Caco-2 (cell line): ENCODE data around the gene DDX52. TPM values are rescaled to one million over a fixed set of nuclear protein-coding genes. Genes with fewer than 3 reads are reported as not detected.

Experiments
- BruUV-seq: library from RNA; stranded (reverse); fragments of 400-500 nt; replicated peaks from 2 replicates; lab custom pipeline; 2021; lab: Mats Ljungman, UMichigan
- CTCF ChIA-PET: fragments of 300-600 bp; sonication (Branson Sonifier 250); formaldehyde crosslinking; loops from one replicate; lab custom pipeline; 2022; ENCODE audit warnings: antibody characterized with exemption; lab: Charles Lee
- POLR2A ChIA-PET: fragments of 300-600 bp; sonication (Branson Sonifier 250); formaldehyde crosslinking; loops from one replicate; lab custom pipeline; 2022; ENCODE audit warnings: antibody characterized with exemption; lab: Charles Lee
- DNase-seq, 2 experiments: peaks; one replicate each; pipeline versions ENCODE4 v3.0.0 to v3.0.0-alpha.2; 2020 to 2022
- H3K27me3 ChIP-seq: replicated peaks from 2 replicates; pipeline ENCODE4 v1.6.0; 2011; ENCODE audit warnings: low read length; ENCODE audit not compliant: control insufficient read depth, insufficient read depth
- H3K36me3 ChIP-seq: 2 replicates; pipeline ENCODE4 v1.5.1; 2011; ENCODE audit warnings: low read length; ENCODE audit not compliant: control insufficient read depth, insufficient read depth
- H3K4me1 ChIP-seq: fragments of 250-450 bp; sonication (Bioruptor Pico); 2 replicates; pipeline ENCODE4 v1.5.1; 2020; ENCODE audit warnings: mild to moderate bottlenecking
- H3K4me3 ChIP-seq: 2 replicates; pipeline ENCODE4 v1.5.1; 2011; ENCODE audit warnings: low read depth, mild to moderate bottlenecking, control low read depth, low read length
- H3K9me3 ChIP-seq: fragments of 250-450 bp; sonication (Bioruptor Pico); 2 replicates; pipeline ENCODE4 v1.5.1; 2020; ENCODE audit warnings: mild to moderate bottlenecking, moderate library complexity
- H3K27ac Mint-ChIP-seq: one replicate; pipeline ENCODE4 v1.8.0; 2022; ENCODE audit warnings: mixed read lengths; ENCODE audit not compliant: unreplicated experiment
- H3K27me3 Mint-ChIP-seq: one replicate; pipeline ENCODE4 v1.8.0; 2022; ENCODE audit warnings: mixed read lengths; ENCODE audit not compliant: insufficient read depth, unreplicated experiment
- H3K36me3 Mint-ChIP-seq: one replicate; pipeline ENCODE4 v1.8.0; 2022; ENCODE audit warnings: mild to moderate bottlenecking, mixed read lengths; ENCODE audit not compliant: insufficient read depth, unreplicated experiment
- H3K4me1 Mint-ChIP-seq: one replicate; pipeline ENCODE4 v1.8.0; 2022; ENCODE audit warnings: low read depth, mixed read lengths; ENCODE audit not compliant: unreplicated experiment
- H3K4me3 Mint-ChIP-seq: one replicate; pipeline ENCODE4 v1.8.0; 2022; ENCODE audit warnings: mild to moderate bottlenecking, moderate library complexity, mixed read lengths; ENCODE audit not compliant: unreplicated experiment
- H3K9me3 Mint-ChIP-seq: one replicate; pipeline ENCODE4 v1.8.0; 2022; ENCODE audit warnings: mixed read lengths; ENCODE audit not compliant: unreplicated experiment
- intact Hi-C: fragments of 100-400 bp; cut with micrococcal nuclease; formaldehyde crosslinking; loops from one replicate; pipeline ENCODE4 v1.10.0; 2022; ENCODE audit not compliant: unreplicated experiment
- total RNA-seq: library from RNA; stranded (reverse); gene quantifications from 2 replicates; pipeline ENCODE4 v1.2.3, GENCODE V29; 2022
- TF ChIP-seq, protein P1 (sequence below), 2 experiments: fragments of 200-600 bp in 1 of 2; IDR thresholded peaks; 1 replicate in 1 of 2; 2 replicates in 1 of 2; pipeline versions ENCODE4 v1.5.1 to v1.8.0; 2011 to 2022; ENCODE audit warnings: antibody characterized with exemption in 1 of 2, control low read depth in 1 of 2, inconsistent platforms in 1 of 2, low read depth in 1 of 2, low read length in 1 of 2, mild to moderate bottlenecking in 1 of 2, moderate library complexity in 1 of 2; ENCODE audit not compliant: insufficient read depth in 1 of 2, severe bottlenecking in 1 of 2, unreplicated experiment in 1 of 2

Gene DDX52
- total RNA-seq, 1 experiment from 2014 or later, result 85.1 TPM

DNA sequence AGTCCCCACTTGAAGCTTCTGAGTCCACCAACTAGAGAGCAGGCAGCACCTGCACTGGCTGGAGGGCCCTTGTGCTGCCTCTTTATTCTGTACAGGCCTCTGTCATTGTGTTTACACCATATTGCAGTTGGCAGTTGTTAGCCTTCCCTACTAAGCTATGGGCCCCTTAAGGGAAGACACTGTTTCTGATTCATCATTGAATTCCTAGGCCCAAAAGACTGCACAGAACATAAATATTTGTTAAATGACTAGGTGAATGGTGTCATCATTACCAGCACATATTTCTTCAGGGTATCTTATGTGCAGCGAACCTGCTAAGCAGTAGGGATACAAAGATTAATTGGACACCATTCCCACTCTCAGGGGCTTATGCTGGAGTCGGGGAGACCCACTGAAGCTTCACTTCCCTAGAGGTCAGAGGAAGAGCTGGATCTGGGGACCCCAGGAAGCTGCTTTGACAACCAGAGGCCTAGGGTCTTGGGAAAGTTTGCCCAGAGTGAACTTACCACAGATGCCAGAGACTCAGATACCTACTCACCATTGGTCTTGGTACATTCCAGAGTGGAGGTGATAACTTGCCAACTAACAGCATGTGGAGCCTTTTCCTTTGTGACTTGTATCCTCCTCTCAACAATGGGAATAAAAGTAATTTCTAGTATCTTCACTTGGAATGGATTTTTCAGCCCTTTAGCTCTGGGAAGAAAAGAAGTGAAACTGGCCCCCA is 28.7 kb upstream of the DDX52 start:
- CTCF ChIA-PET, result interaction anchor here (0.6 to 2.1 kb wide), 6 partner anchors 10 to 74 kb away, joined by 3 to 10 read pairs (median 3); no protein-coding TSS in a partner anchor
- TSS peak; percentile 65 for BruUV-seq

DNA sequence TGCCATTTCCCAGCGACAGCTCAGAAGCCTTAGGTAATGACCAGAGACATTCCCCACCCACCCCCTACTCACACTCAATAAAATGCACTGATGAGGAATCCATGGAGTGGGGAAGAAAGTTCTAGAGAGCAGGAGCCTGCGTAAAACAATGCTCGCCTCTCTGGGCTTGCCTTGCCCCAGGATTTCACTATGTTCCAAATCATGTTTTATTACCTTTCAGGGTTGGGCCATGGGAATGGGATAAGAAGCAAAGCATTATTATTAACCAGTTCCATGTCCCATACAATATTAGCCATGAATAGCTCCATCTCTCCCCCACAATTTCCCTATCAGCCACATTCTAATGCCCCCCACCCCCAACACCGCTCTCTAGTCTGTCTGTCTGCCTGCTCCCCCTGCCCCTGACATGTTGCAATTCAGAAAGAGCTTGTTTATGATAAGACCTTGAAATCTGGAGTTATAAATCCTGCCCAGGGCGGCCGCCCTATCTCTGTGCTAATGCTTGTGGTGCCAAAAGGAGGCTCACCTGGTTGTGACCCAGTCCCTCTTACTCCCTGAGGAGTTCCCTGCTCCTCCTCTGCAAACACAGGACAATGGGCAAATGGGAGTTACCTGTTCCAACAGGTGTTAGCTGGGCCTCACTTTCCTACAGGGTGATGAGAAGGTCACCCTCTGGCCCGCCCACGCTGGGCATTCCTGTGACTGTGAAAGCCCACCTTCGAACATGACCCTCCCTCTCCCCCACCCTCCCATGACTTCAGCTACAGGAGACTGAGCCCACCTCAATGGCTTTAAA is 28.0 kb upstream of the DDX52 start:
- Mint-ChIP-seq H3K27me3 (no peaks in the 10 kb centered on the region), H3K9me3 (no peaks in the 10 kb centered on the region), H3K27ac (peak overlapping the region; percentile 96), H3K4me1 (peaks cover 38% of the 10 kb centered on the region), H3K4me3 (peak overlapping the region; percentile 19), H3K36me3 (peaks cover 15% of the 10 kb centered on the region)
- Histone ChIP-seq H3K4me3 (no peak overlapping the region), H3K4me1 (peaks cover 69% of the 10 kb centered on the region), H3K9me3 (no peaks in the 10 kb centered on the region), H3K36me3 (no peaks in the 10 kb centered on the region), H3K27me3 (no peaks in the 10 kb centered on the region)
- POLR2A ChIA-PET, result interaction anchor here (0.6 to 2.0 kb wide), 8 partner anchors 12 to 801 kb away, joined by 3 to 10 read pairs (median 5); no protein-coding TSS in a partner anchor
- peak; percentile 71 to 89 for DNase-seq
- no TSS peak for BruUV-seq
- intact Hi-C loops, result loop anchor here (1.0 to 10.0 kb wide), 3 partner anchors 18 to 64 kb away; no protein-coding TSS in a partner anchor
- TF ChIP-seq, protein P1, sequence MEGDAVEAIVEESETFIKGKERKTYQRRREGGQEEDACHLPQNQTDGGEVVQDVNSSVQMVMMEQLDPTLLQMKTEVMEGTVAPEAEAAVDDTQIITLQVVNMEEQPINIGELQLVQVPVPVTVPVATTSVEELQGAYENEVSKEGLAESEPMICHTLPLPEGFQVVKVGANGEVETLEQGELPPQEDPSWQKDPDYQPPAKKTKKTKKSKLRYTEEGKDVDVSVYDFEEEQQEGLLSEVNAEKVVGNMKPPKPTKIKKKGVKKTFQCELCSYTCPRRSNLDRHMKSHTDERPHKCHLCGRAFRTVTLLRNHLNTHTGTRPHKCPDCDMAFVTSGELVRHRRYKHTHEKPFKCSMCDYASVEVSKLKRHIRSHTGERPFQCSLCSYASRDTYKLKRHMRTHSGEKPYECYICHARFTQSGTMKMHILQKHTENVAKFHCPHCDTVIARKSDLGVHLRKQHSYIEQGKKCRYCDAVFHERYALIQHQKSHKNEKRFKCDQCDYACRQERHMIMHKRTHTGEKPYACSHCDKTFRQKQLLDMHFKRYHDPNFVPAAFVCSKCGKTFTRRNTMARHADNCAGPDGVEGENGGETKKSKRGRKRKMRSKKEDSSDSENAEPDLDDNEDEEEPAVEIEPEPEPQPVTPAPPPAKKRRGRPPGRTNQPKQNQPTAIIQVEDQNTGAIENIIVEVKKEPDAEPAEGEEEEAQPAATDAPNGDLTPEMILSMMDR (IDR thresholded peaks at IDR 0.05; ENCODE audit: insufficient read depth in 1 of 2, low read depth in 1 of 2, low read length in 1 of 2, severe bottlenecking in 1 of 2, unreplicated experiment in 1 of 2), result no peak
- CTCF ChIA-PET, result interaction anchor here (0.6 to 2.1 kb wide), 9 partner anchors 10 to 75 kb away, joined by 3 to 10 read pairs (median 3); no protein-coding TSS in a partner anchor

More for the DNA sequence above, 28.7 kb upstream of the DDX52 start:
- intact Hi-C loops, result loop anchor here (1.0 to 10.0 kb wide), 3 partner anchors 17 to 63 kb away; no protein-coding TSS in a partner anchor
- Mint-ChIP-seq H3K27ac (peak overlapping the region; percentile 96), H3K36me3 (peaks cover 16% of the 10 kb centered on the region), H3K4me1 (peaks cover 46% of the 10 kb centered on the region), H3K4me3 (no peak overlapping the region), H3K9me3 (no peaks in the 10 kb centered on the region), H3K27me3 (no peaks in the 10 kb centered on the region)
- no peak overlapping the region for H3K4me3 ChIP-seq
- no peaks in the 10 kb centered on the region for H3K36me3 ChIP-seq
- H3K4me1 ChIP-seq, result peaks cover 76% of the 10 kb centered on the region
- TF ChIP-seq, protein P1 (IDR thresholded peaks at IDR 0.05; ENCODE audit: insufficient read depth in 1 of 2, low read depth in 1 of 2, low read length in 1 of 2, severe bottlenecking in 1 of 2, unreplicated experiment in 1 of 2), result no peak
- DNase-seq, result peak in 1 of 2 experiments; percentile 67
- H3K27me3 ChIP-seq, result no peaks in the 10 kb centered on the region
- POLR2A ChIA-PET, result interaction anchor here (0.6 to 2.0 kb wide), 8 partner anchors 11 to 801 kb away, joined by 3 to 10 read pairs (median 5); no protein-coding TSS in a partner anchor
- no peaks in the 10 kb centered on the region for H3K9me3 ChIP-seq

DNA sequence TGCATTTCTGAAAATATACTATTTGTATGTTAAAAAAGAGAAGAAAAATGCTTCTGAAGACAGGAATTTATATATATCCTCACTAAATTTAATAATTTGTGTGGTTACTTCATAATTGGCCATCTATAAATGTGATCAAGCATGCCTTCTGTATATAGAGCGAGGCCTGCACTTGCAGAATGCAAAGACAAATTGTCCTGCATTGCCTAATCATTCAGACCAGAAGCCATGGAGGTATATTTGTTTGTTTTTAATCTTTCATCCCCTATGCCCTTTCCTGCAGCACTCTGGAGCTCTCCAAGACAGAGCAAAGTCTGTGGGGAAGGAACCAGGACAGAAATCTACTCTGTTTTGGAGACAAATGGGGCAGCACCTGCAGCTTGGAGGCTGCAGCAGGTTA is 23.8 kb upstream of the DDX52 start:
- Histone ChIP-seq H3K4me3 (no peak overlapping the region), H3K4me1 (peaks cover 37% of the 10 kb centered on the region), H3K9me3 (no peaks in the 10 kb centered on the region), H3K27me3 (no peaks in the 10 kb centered on the region), H3K36me3 (no peaks in the 10 kb centered on the region)
- Mint-ChIP-seq H3K27ac (no peak overlapping the region), H3K4me3 (no peak overlapping the region), H3K36me3 (peaks cover 4% of the 10 kb centered on the region), H3K9me3 (no peaks in the 10 kb centered on the region), H3K27me3 (no peaks in the 10 kb centered on the region), H3K4me1 (peaks cover 32% of the 10 kb centered on the region)
- no TSS peak for BruUV-seq
- ChIA-PET CTCF (interaction anchor here (0.6 kb wide), 1 partner anchor 8 kb away, joined by 3 read pairs; no protein-coding TSS in a partner anchor), POLR2A (no interaction called here)
- DNase-seq, result no peak
- TF ChIP-seq, protein P1 (IDR thresholded peaks at IDR 0.05; ENCODE audit: insufficient read depth in 1 of 2, low read depth in 1 of 2, low read length in 1 of 2, severe bottlenecking in 1 of 2, unreplicated experiment in 1 of 2), result no peak
- intact Hi-C loops, result no loop called here
